Mesenchymal stem cell (in vitro differentiated cells and primary cell): ENCODE results near the gene ABCC1.

Experiments used
- DNase-seq: peaks from one replicate; pipeline ENCODE4 v3.0.0-alpha.2; 2013
- H2AFZ ChIP-seq: one replicate; pipeline ENCODE4 v1.6.1; 2013; ENCODE audit warnings: low read depth, mild to moderate bottlenecking, control low read depth, inconsistent platforms, low read length, moderate library complexity
- H2AK5ac ChIP-seq: 2 replicates; pipeline ENCODE4 v1.6.1; 2013; ENCODE audit warnings: low read length, moderate library complexity, mild to moderate bottlenecking, inconsistent platforms; ENCODE audit not compliant: severe bottlenecking
- H2BK120ac ChIP-seq: one replicate; pipeline ENCODE4 v1.6.1; 2013; ENCODE audit warnings: low read depth, mild to moderate bottlenecking, inconsistent platforms, low read length, moderate library complexity
- H2BK12ac ChIP-seq, 2 experiments: one replicate each; pipeline ENCODE4 v1.6.1; 2013; ENCODE audit warnings: inconsistent platforms in 2 of 2, low read length in 2 of 2, mild to moderate bottlenecking in 2 of 2, moderate library complexity in 2 of 2, control low read depth in 1 of 2
- H2BK15ac ChIP-seq: one replicate; pipeline ENCODE4 v1.6.1; 2013; ENCODE audit warnings: mild to moderate bottlenecking, low read depth, inconsistent platforms; ENCODE audit not compliant: poor library complexity, severe bottlenecking
- H2BK5ac ChIP-seq: 2 replicates; pipeline ENCODE4 v1.6.1; 2013; ENCODE audit warnings: low read depth, mild to moderate bottlenecking, low read length, control low read depth, inconsistent platforms; ENCODE audit not compliant: poor library complexity, severe bottlenecking
- H3K14ac ChIP-seq, 2 experiments: one replicate each; pipeline ENCODE4 v1.6.1; 2013; ENCODE audit warnings: inconsistent platforms in 2 of 2, low read length in 2 of 2, control low read depth in 1 of 2, mild to moderate bottlenecking in 1 of 2, moderate library complexity in 1 of 2
- H3K18ac ChIP-seq, 2 experiments: one replicate each; pipeline ENCODE4 v1.6.1; 2013; ENCODE audit warnings: inconsistent platforms in 2 of 2, low read length in 2 of 2, control low read depth in 1 of 2, low read depth in 1 of 2, mild to moderate bottlenecking in 1 of 2
- H3K23ac ChIP-seq, 2 experiments: one replicate each; pipeline ENCODE4 v1.6.1; 2013; ENCODE audit warnings: inconsistent platforms in 2 of 2, low read length in 2 of 2, mild to moderate bottlenecking in 2 of 2, moderate library complexity in 2 of 2, control low read depth in 1 of 2
- H3K27ac ChIP-seq: 2 replicates; pipeline ENCODE4 v1.5.1; 2013; ENCODE audit warnings: mild to moderate bottlenecking, moderate library complexity, low read length, control low read depth, inconsistent platforms; ENCODE audit not compliant: poor library complexity, severe bottlenecking
- H3K27me3 ChIP-seq, 2 experiments: 2 replicates each; pipeline versions ENCODE4 v1.6.1 to v1.7.0; 2013; ENCODE audit warnings: low read length in 2 of 2, mild to moderate bottlenecking in 2 of 2, moderate library complexity in 2 of 2, control low read depth in 1 of 2, inconsistent platforms in 1 of 2; ENCODE audit not compliant: control insufficient read depth in 1 of 2, insufficient read depth in 1 of 2
- H3K36me3 ChIP-seq, 2 experiments: 2 replicates each; pipeline versions ENCODE4 v1.6.1 to v1.7.0; 2013; ENCODE audit warnings: low read length in 2 of 2, control low read depth in 1 of 2, inconsistent platforms in 1 of 2, low read depth in 1 of 2, mild to moderate bottlenecking in 1 of 2; ENCODE audit not compliant: insufficient read depth in 2 of 2, control insufficient read depth in 1 of 2
- H3K4ac ChIP-seq, 2 experiments: one replicate each; pipeline ENCODE4 v1.6.1; 2013; ENCODE audit warnings: inconsistent platforms in 2 of 2, low read length in 2 of 2, mild to moderate bottlenecking in 2 of 2, moderate library complexity in 2 of 2, control low read depth in 1 of 2, low read depth in 1 of 2
- H3K4me1 ChIP-seq: 2 replicates; pipeline ENCODE4 v1.6.1; 2013; ENCODE audit warnings: low read depth, low read length, control low read depth; ENCODE audit not compliant: control insufficient read depth, insufficient read depth
- H3K4me2 ChIP-seq: 2 replicates; pipeline ENCODE4 v1.6.1; 2013; ENCODE audit warnings: low read length, mild to moderate bottlenecking, inconsistent platforms; ENCODE audit not compliant: poor library complexity, severe bottlenecking
- H3K4me3 ChIP-seq, 2 experiments: 2 replicates each; pipeline versions ENCODE4 v1.5.1 to v1.7.0; 2013; ENCODE audit warnings: low read length in 2 of 2, mild to moderate bottlenecking in 2 of 2, control low read depth in 1 of 2, low read depth in 1 of 2; ENCODE audit not compliant: insufficient read depth in 1 of 2
- H3K79me1 ChIP-seq: replicated peaks from 2 replicates; pipeline ENCODE4 v1.6.1; 2013; ENCODE audit warnings: mild to moderate bottlenecking, control low read depth, low read length, inconsistent platforms; ENCODE audit not compliant: poor library complexity, severe bottlenecking
- H3K9ac ChIP-seq: 2 replicates; pipeline ENCODE4 v1.7.0; 2013; ENCODE audit warnings: mild to moderate bottlenecking, low read length, moderate library complexity
- H3K9me3 ChIP-seq: 2 replicates; pipeline ENCODE4 v1.7.0; 2013; ENCODE audit warnings: mild to moderate bottlenecking, low read length; ENCODE audit not compliant: control insufficient read depth
- H4K8ac ChIP-seq: one replicate; pipeline ENCODE4 v1.6.1; 2013; ENCODE audit warnings: inconsistent platforms, mild to moderate bottlenecking, low read length, moderate library complexity
- H4K91ac ChIP-seq: one replicate; pipeline ENCODE4 v1.6.1; 2013; ENCODE audit warnings: mild to moderate bottlenecking, low read length, inconsistent platforms
- WGBS: methylation state at CpG from one replicate; pipeline ENCODE4 v1.1.7; 2013; ENCODE audit warnings: mixed read lengths; 5-methylcytosine and 5-hydroxymethylcytosine counted together

ABCC1 gene

DNA sequence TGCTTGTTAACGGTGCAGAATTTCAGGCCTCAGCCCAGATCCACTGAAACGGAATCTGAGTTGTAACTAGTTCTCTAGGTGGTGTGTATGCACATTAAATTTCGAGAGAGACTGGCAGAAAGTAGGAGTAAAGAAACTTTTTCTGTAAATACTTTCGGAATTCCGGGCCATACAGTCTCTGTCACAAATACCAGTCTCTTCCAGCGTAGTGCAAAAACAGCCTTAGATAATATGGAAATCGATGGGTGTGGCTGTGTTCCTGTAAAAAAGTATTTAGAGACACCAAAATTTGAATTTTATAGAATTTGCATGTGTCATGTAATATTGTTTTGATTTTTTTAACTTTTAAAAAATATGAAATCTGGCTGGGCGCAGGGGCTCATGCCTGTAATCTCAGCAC, 109.7 kb downstream of the ABCC1 start:
- Histone ChIP-seq H3K4me2 (no peak overlapping the region), H3K18ac (no peak overlapping the region), H3K36me3 (peaks cover 39 to 76% of the 10 kb centered on the region in 2 experiments), H2BK15ac (no peak overlapping the region), H3K4me1 (peaks cover 2% of the 10 kb centered on the region), H3K27ac (no peak overlapping the region), H3K27me3 (no peaks in the 10 kb centered on the region), H2AFZ (no peak overlapping the region), H3K4me3 (no peak overlapping the region), H3K14ac (no peak overlapping the region), H3K79me1 (no peaks in the 10 kb centered on the region), H4K8ac (no peak overlapping the region), H3K9me3 (no peaks in the 10 kb centered on the region), H2BK5ac (no peak overlapping the region), H2BK12ac (no peak overlapping the region), H4K91ac (no peak overlapping the region), H3K4ac (no peak overlapping the region), H3K23ac (no peak overlapping the region), H2BK120ac (no peak overlapping the region), H2AK5ac (no peak overlapping the region), H3K9ac (no peak overlapping the region)
- 95% methylated on average over 8 of the region's 8 CpGs for WGBS
- DNase-seq = no peak

GRCh38 chr16:16059895-16060590, 110.6 kb downstream of the ABCC1 start:
- Histone ChIP-seq H4K8ac (no peak overlapping the region), H3K4me1 (peaks cover 2% of the 10 kb centered on the region), H2AK5ac (no peak overlapping the region), H2BK120ac (no peak overlapping the region), H3K4ac (no peak overlapping the region), H3K9me3 (no peaks in the 10 kb centered on the region), H3K23ac (no peak overlapping the region), H2BK5ac (no peak overlapping the region), H2BK15ac (no peak overlapping the region), H4K91ac (no peak overlapping the region), H3K27ac (no peak overlapping the region), H3K27me3 (no peaks in the 10 kb centered on the region), H2AFZ (no peak overlapping the region), H3K14ac (no peak overlapping the region), H3K9ac (no peak overlapping the region), H3K4me3 (no peak overlapping the region), H3K79me1 (no peaks in the 10 kb centered on the region), H2BK12ac (no peak overlapping the region), H3K4me2 (no peak overlapping the region), H3K36me3 (peaks cover 43 to 76% of the 10 kb centered on the region in 2 experiments), H3K18ac (no peak overlapping the region)
- no peak for DNase-seq
- WGBS = 100% methylated on average over 11 of the region's 11 CpGs

DNA sequence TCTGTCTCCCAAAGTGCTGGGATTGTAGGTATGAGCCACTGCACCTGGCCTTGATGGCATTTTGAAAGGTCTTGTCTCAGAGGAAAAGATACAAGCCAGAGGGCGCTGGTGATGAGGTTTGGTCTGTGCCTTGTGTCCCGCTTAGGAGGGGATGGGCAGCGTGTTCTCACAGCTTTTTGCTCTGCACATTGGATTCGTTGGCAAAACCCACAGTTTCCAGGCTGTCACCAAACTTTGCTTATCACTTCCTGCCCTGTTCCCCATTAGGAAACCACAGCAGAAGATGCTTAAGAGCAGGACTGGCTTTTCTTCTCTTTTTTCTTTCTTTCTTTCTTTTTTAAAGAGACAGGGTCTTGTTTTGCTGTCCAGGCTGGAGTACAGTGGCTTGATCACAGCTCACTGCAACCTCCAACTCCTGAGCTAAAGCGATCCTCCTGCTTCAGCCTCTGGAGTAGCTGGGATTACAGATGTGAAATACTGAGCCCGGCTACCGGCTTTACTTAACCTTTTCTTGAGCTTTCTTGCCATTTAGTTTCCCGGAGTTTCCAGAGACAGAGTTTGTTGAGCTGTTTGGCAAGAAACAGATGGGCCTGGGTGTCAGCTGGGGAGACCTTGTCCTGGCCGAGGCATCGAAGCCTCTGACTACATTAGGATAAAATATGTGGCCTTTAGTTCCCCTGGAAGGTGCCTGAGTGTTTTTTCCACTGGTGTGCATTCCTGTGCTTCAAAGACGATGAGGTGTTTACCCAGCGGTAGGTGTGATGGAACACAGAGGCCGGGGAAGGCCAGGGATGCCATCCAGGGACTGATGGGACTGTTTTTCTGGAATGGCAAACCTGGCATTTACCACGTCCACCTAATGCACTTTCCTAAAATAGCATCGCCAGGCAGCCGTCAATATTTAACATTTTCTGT, 112.9 kb downstream of the ABCC1 start:
- H3K4me1 ChIP-seq = peaks cover 8% of the 10 kb centered on the region
- WGBS = 83% methylated on average over 13 of the region's 16 CpGs
- H3K27me3 ChIP-seq = no peaks in the 10 kb centered on the region
- peak overlapping the region in 1 of 2 experiments; percentile 11 for H3K18ac ChIP-seq
- H3K36me3 ChIP-seq = peaks cover 38 to 68% of the 10 kb centered on the region in 2 experiments
- H4K91ac ChIP-seq = peak overlapping the region; percentile 25
- H3K4ac ChIP-seq = peak overlapping the region in 1 of 2 experiments; percentile 5
- H3K14ac ChIP-seq = peak overlapping the region in 1 of 2 experiments; percentile 59
- H2AFZ ChIP-seq = no peak overlapping the region
- no peak overlapping the region for H2BK120ac ChIP-seq
- no peak overlapping the region for H2BK12ac ChIP-seq
- H3K9me3 ChIP-seq = no peaks in the 10 kb centered on the region
- no peak overlapping the region for H3K23ac ChIP-seq
- H2AK5ac ChIP-seq = peak overlapping the region; percentile 7
- H2BK15ac ChIP-seq = no peak overlapping the region
- H3K4me2 ChIP-seq = no peak overlapping the region
- no peaks in the 10 kb centered on the region for H3K79me1 ChIP-seq
- H4K8ac ChIP-seq = no peak overlapping the region
- peak; percentile 41 for DNase-seq
- H3K27ac ChIP-seq = no peak overlapping the region
- no peak overlapping the region for H3K9ac ChIP-seq
- H3K4me3 ChIP-seq = no peak overlapping the region
- no peak overlapping the region for H2BK5ac ChIP-seq

- Histone ChIP-seq H3K36me3 (peaks cover 43 to 64% of the 10 kb centered on the region in 2 experiments), H4K8ac (no peak overlapping the region), H3K27ac (no peak overlapping the region), H2AK5ac (no peak overlapping the region), H3K79me1 (peaks cover 4% of the 10 kb centered on the region), H4K91ac (no peak overlapping the region), H2BK5ac (no peak overlapping the region), H2BK15ac (no peak overlapping the region), H3K18ac (no peak overlapping the region), H2AFZ (no peak overlapping the region), H3K14ac (no peak overlapping the region), H3K4me3 (no peak overlapping the region), H3K9me3 (no peaks in the 10 kb centered on the region), H3K27me3 (no peaks in the 10 kb centered on the region), H2BK120ac (no peak overlapping the region), H3K9ac (no peak overlapping the region), H2BK12ac (no peak overlapping the region), H3K23ac (no peak overlapping the region), H3K4me2 (no peak overlapping the region), H3K4ac (no peak overlapping the region), H3K4me1 (peaks cover 8% of the 10 kb centered on the region)
- DNase-seq = no peak
- 92% methylated on average over 2 of the region's 2 CpGs for WGBS
Observed at GRCh38 chr16:16063683-16064082, 114.3 kb downstream of the ABCC1 start.
